Upper lobe of left lung (tissue), 6 donors: Measurements from ENCODE around the gene TC2N. TPM values are rescaled to one million over a fixed set of nuclear protein-coding genes. Genes with fewer than 3 reads are reported as not detected.

Experiments
- ATAC-seq, 2 donors: fragments of 200-7000 bp; cut with Tn5 transposase; one replicate each; pipeline ENCODE4 v1.9.1; 2022; ENCODE audit warnings: mild to moderate bottlenecking in 2 of 2, moderate library complexity in 2 of 2; ENCODE audit not compliant: low FRiP score in 2 of 2
- DNase-seq, 2 donors: peaks; one replicate each; pipeline ENCODE4 v3.0.0-alpha.2; 2019 to 2020
- H3K27ac ChIP-seq, 4 donors: fragments of 200-600 bp; sonication (generic); one replicate each; pipeline ENCODE4 v1.5.1; 2016 to 2019
- H3K27me3 ChIP-seq, 4 donors: fragments of 200-600 bp; sonication (generic); one replicate each; pipeline ENCODE4 v1.5.1; 2017 to 2019
- H3K36me3 ChIP-seq, 4 donors: fragments of 200-600 bp; sonication (generic); one replicate each; pipeline ENCODE4 v1.5.1; 2016 to 2019
- H3K4me1 ChIP-seq, 4 donors: fragments of 200-600 bp; sonication (generic); one replicate each; pipeline ENCODE4 v1.5.1; 2018 to 2019
- H3K4me3 ChIP-seq, 4 donors: fragments of 200-600 bp; sonication (generic); one replicate each; pipeline ENCODE4 v1.5.1; 2017 to 2019; ENCODE audit warnings: mild to moderate bottlenecking in 2 of 4, moderate library complexity in 1 of 4
- H3K9me3 ChIP-seq, 4 donors: fragments of 200-600 bp; sonication (generic); one replicate each; pipeline ENCODE4 v1.5.1; 2018 to 2019
- CTCF ChIP-seq, 6 experiments: fragments of 450-650 bp in 4 of 6; fragments of 200-600 bp in 2 of 6; sonication (generic) in 2 of 6; IDR thresholded peaks; one replicate each; pipeline ENCODE4 v1.5.1; 2016 to 2019; ENCODE audit warnings: antibody characterized with exemption in 6 of 6
- EP300 ChIP-seq, 4 donors: sonication (generic); formaldehyde crosslinking; IDR thresholded peaks; one replicate each; pipeline ENCODE4 v1.5.1; 2017; ENCODE audit warnings: antibody characterized with exemption in 4 of 4, control low read depth in 2 of 4
- POLR2A ChIP-seq, 4 donors: fragments of 450-650 bp; IDR thresholded peaks; one replicate each; pipeline ENCODE4 v1.5.1; 2016 to 2017; ENCODE audit warnings: antibody characterized with exemption in 4 of 4, mild to moderate bottlenecking in 2 of 4
- POLR2AphosphoS5 ChIP-seq, 2 donors: sonication (generic); formaldehyde crosslinking; IDR thresholded peaks; one replicate each; pipeline ENCODE4 v1.5.1; 2017; ENCODE audit warnings: antibody characterized with exemption in 2 of 2
- WGBS, 2 donors: methylation state at CpG; one replicate each; pipeline ENCODE4 v1.1.5; 2017 to 2018; 5-methylcytosine and 5-hydroxymethylcytosine counted together
- total RNA-seq, 6 donors: library from RNA; depleted of rRNA in 4 of 6; stranded (reverse); fragments of >200 nt in 4 of 6; gene quantifications; one replicate each; pipeline versions ENCODE4 v1.1.0 to v1.2.1, GENCODE V29; 2016 to 2021
- donor health status: DM: no; HTN: no; CAD: no; lungs with moderate emphysema.
- donor health status: DM: no; HTN: yes; CAD: no; lungs with severe emphysema.

TC2N gene
- total RNA-seq, 6 donors from 2014 or later: 21.0 to 121 (median 49.6) TPM

- Histone ChIP-seq H3K4me1 (peaks cover 9 to 25% (median 15%) of the 10 kb centered on the region in 4 donors), H3K27ac (peak overlapping the region; percentile 15 to 72 (median 66)), H3K36me3 (peaks cover 0 to 2% (median 0%) of the 10 kb centered on the region in 4 donors), H3K9me3 (no peaks in the 10 kb centered on the region), H3K27me3 (no peaks in the 10 kb centered on the region), H3K4me3 (no peak overlapping the region)
- no peak for DNase-seq
- 85 to 99% methylated on average over 4 of the region's 4 CpGs for WGBS, 2 donors
- TF ChIP-seq CTCF (IDR thresholded peaks at IDR 0.05) (no peak), POLR2A (IDR thresholded peaks at IDR 0.05) (no peak), EP300 (IDR thresholded peaks at IDR 0.05) (no peak), POLR2AphosphoS5 (IDR thresholded peaks at IDR 0.05) (no peak)
- peak in 1 of 2 donors; percentile 61 for ATAC-seq
Measured at GRCh38 chr14:91885113-91885712, 17.9 kb upstream of the TC2N start.

GRCh38 chr14:91884664-91885063 is 17.3 kb upstream of the TC2N start:
- Histone ChIP-seq H3K27ac (peak overlapping the region; percentile 48 to 72 (median 66)), H3K4me3 (no peak overlapping the region), H3K4me1 (peaks cover 5 to 20% (median 9%) of the 10 kb centered on the region in 4 donors), H3K36me3 (peaks cover 0 to 2% (median 0%) of the 10 kb centered on the region in 4 donors), H3K27me3 (no peaks in the 10 kb centered on the region), H3K9me3 (no peaks in the 10 kb centered on the region)
- ATAC-seq (peak in 1 of 2 donors; percentile 69), DNase-seq (no peak)
- 70 to 85% methylated on average over 4 to 6 of the region's 6 CpGs for WGBS, 2 donors
- TF ChIP-seq EP300 (IDR thresholded peaks at IDR 0.05): no peak
- TF ChIP-seq POLR2A (IDR thresholded peaks at IDR 0.05): no peak
- no peak for TF ChIP-seq POLR2AphosphoS5 (IDR thresholded peaks at IDR 0.05)
- no peak for TF ChIP-seq CTCF (IDR thresholded peaks at IDR 0.05)

GRCh38 chr14:91883753-91884152 is 16.4 kb upstream of the TC2N start:
- 76 to 85% methylated on average over 9 of the region's 9 CpGs for WGBS, 2 donors
- H3K36me3 ChIP-seq: peaks cover 0 to 2% (median 0%) of the 10 kb centered on the region in 4 donors
- ATAC-seq: peak in 1 of 2 donors; percentile 84
- peaks cover 0 to 11% (median 2%) of the 10 kb centered on the region in 4 donors for H3K4me1 ChIP-seq
- TF ChIP-seq POLR2AphosphoS5 (IDR thresholded peaks at IDR 0.05) (peak; percentile 29 to 37), CTCF (IDR thresholded peaks at IDR 0.05) (no peak), EP300 (IDR thresholded peaks at IDR 0.05) (no peak)
- DNase-seq: no peak
- no peaks in the 10 kb centered on the region for H3K27me3 ChIP-seq
- no peaks in the 10 kb centered on the region for H3K9me3 ChIP-seq
- no peak overlapping the region for H3K4me3 ChIP-seq
- H3K27ac ChIP-seq: peak overlapping the region; percentile 48 to 72 (median 66)

GRCh38 chr14:91882776-91883175 is 15.4 kb upstream of the TC2N start:
- ATAC-seq (no peak), DNase-seq (no peak)
- H3K27ac ChIP-seq: peak overlapping the region in 3 of 4 donors; percentile 56 to 74 (median 57)
- WGBS, 2 donors: 45 to 62% methylated on average over 3 to 4 of the region's 4 CpGs
- no peaks in the 10 kb centered on the region for H3K27me3 ChIP-seq
- no peak overlapping the region for H3K4me3 ChIP-seq
- TF ChIP-seq CTCF (IDR thresholded peaks at IDR 0.05) (no peak), POLR2AphosphoS5 (IDR thresholded peaks at IDR 0.05) (no peak), EP300 (IDR thresholded peaks at IDR 0.05) (no peak), POLR2A (IDR thresholded peaks at IDR 0.05) (no peak)
- no peaks in the 10 kb centered on the region for H3K9me3 ChIP-seq
- peaks cover 0 to 11% (median 2%) of the 10 kb centered on the region in 4 donors for H3K4me1 ChIP-seq
- H3K36me3 ChIP-seq: peaks cover 0 to 2% (median 0%) of the 10 kb centered on the region in 4 donors

- Histone ChIP-seq H3K36me3 (peaks cover 0 to 5% (median 0%) of the 10 kb centered on the region in 4 donors), H3K27ac (peak overlapping the region in 3 of 4 donors; percentile 56 to 74 (median 57)), H3K27me3 (no peaks in the 10 kb centered on the region), H3K9me3 (no peaks in the 10 kb centered on the region), H3K4me3 (no peak overlapping the region), H3K4me1 (peaks cover 0 to 11% (median 2%) of the 10 kb centered on the region in 4 donors)
- WGBS, 2 donors: 73 to 75% methylated on average over 5 of the region's 5 CpGs
- TF ChIP-seq EP300 (IDR thresholded peaks at IDR 0.05): no peak
- no peak for TF ChIP-seq POLR2AphosphoS5 (IDR thresholded peaks at IDR 0.05)
- TF ChIP-seq CTCF (IDR thresholded peaks at IDR 0.05): no peak
- TF ChIP-seq POLR2A (IDR thresholded peaks at IDR 0.05): no peak
- ATAC-seq (no peak), DNase-seq (no peak)
Measured at GRCh38 chr14:91882369-91882768, 15.0 kb upstream of the TC2N start.
